ENCODE measurements around the gene TMEM8B.
A peak's percentile ranks its signal among the peaks of the same experiment; 100 is the strongest.

TMEM8B gene

DNA sequence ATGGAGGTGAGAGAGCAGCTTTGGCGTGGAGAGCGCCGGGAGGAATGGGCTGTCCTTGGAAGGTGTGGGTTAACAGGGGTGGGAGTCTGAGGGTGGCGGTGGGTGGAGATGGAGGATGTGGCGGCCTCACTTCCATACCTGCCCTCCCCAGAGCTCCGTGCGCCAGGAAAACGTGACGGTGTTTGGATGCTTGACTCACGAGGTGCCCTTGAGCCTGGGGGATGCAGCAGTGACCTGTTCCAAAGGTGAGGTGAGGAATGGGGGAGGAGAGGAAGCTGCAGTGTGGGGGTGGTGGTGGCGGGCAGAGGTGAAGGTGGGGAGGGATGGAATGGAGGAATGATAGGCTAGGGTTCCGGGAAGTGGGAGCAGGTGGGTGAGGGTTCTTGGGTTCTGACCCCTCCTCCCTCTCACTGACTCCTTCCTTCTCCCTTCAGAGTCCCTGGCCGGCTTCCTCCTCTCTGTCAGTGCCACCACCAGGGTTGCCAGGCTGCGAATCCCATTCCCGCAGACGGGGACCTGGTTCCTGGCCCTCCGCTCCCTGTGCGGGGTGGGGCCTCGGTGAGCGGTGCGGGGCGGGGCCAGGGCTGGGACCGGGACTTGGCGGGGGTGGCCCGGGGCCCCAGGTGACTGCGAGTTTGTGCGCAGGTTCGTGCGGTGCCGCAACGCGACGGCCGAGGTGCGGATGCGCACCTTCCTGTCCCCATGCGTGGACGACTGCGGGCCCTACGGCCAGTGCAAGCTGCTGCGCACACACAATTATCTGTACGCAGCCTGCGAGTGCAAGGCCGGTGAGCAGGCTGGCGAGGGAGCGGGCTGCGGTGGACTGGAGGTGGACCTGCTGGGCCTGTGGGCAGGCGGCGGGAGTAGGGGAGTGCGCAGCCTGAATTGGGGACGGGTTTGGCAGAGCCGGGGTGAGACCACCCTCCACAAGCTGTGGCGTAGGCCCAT, 17.1 kb downstream of the TMEM8B start:
- no peak for DNase-seq (ENCODE audit: low spot score)
- Histone ChIP-seq H3K36me3 (ENCODE audit: low read depth) (no peaks in the 10 kb centered on the region), H3K27me3 (ENCODE audit: insufficient read depth, poor library complexity, severe bottlenecking) (no peaks in the 10 kb centered on the region), H3K9me3 (ENCODE audit: severe bottlenecking) (no peaks in the 10 kb centered on the region), H3K4me3 (ENCODE audit: severe bottlenecking) (no peak overlapping the region), H3K4me1 (ENCODE audit: insufficient read depth, poor library complexity, severe bottlenecking) (peaks cover 8% of the 10 kb centered on the region), H3K27ac (ENCODE audit: poor library complexity, severe bottlenecking) (no peak overlapping the region)
- TF ChIP-seq, protein P1, sequence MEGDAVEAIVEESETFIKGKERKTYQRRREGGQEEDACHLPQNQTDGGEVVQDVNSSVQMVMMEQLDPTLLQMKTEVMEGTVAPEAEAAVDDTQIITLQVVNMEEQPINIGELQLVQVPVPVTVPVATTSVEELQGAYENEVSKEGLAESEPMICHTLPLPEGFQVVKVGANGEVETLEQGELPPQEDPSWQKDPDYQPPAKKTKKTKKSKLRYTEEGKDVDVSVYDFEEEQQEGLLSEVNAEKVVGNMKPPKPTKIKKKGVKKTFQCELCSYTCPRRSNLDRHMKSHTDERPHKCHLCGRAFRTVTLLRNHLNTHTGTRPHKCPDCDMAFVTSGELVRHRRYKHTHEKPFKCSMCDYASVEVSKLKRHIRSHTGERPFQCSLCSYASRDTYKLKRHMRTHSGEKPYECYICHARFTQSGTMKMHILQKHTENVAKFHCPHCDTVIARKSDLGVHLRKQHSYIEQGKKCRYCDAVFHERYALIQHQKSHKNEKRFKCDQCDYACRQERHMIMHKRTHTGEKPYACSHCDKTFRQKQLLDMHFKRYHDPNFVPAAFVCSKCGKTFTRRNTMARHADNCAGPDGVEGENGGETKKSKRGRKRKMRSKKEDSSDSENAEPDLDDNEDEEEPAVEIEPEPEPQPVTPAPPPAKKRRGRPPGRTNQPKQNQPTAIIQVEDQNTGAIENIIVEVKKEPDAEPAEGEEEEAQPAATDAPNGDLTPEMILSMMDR (IDR thresholded peaks at IDR 0.05; ENCODE audit: poor library complexity, severe bottlenecking) = no peak
- ATAC-seq (ENCODE audit: low read depth) = no peak

GRCh38 chr9:35847792-35848572, 19.0 kb downstream of the TMEM8B start:
- Histone ChIP-seq H3K36me3 (ENCODE audit: low read depth) (no peaks in the 10 kb centered on the region), H3K4me1 (ENCODE audit: insufficient read depth, poor library complexity, severe bottlenecking) (peaks cover 8% of the 10 kb centered on the region), H3K27ac (ENCODE audit: poor library complexity, severe bottlenecking) (no peak overlapping the region), H3K27me3 (ENCODE audit: insufficient read depth, poor library complexity, severe bottlenecking) (no peaks in the 10 kb centered on the region), H3K9me3 (ENCODE audit: severe bottlenecking) (no peaks in the 10 kb centered on the region), H3K4me3 (ENCODE audit: severe bottlenecking) (no peak overlapping the region)
- DNase-seq (ENCODE audit: low spot score) = no peak
- peak; percentile 99 for ATAC-seq (ENCODE audit: low read depth)
- TF ChIP-seq, protein P1 (IDR thresholded peaks at IDR 0.05; ENCODE audit: poor library complexity, severe bottlenecking) = no peak

- no peaks in the 10 kb centered on the region for H3K4me1 ChIP-seq (ENCODE audit: insufficient read depth, poor library complexity, severe bottlenecking)
- no peaks in the 10 kb centered on the region for H3K27me3 ChIP-seq (ENCODE audit: insufficient read depth, poor library complexity, severe bottlenecking)
- ATAC-seq (ENCODE audit: low read depth) (no peak), DNase-seq (ENCODE audit: low spot score) (peak; percentile 23)
- no peaks in the 10 kb centered on the region for H3K9me3 ChIP-seq (ENCODE audit: severe bottlenecking)
- TF ChIP-seq, protein P1 (IDR thresholded peaks at IDR 0.05; ENCODE audit: poor library complexity, severe bottlenecking) = no peak
- H3K27ac ChIP-seq (ENCODE audit: poor library complexity, severe bottlenecking) = no peak overlapping the region
- H3K4me3 ChIP-seq (ENCODE audit: severe bottlenecking) = no peak overlapping the region
- no peaks in the 10 kb centered on the region for H3K36me3 ChIP-seq (ENCODE audit: low read depth)
These were observed 23.3 kb downstream of the TMEM8B start for GRCh38 chr9:35852267-35852815.

DNA sequence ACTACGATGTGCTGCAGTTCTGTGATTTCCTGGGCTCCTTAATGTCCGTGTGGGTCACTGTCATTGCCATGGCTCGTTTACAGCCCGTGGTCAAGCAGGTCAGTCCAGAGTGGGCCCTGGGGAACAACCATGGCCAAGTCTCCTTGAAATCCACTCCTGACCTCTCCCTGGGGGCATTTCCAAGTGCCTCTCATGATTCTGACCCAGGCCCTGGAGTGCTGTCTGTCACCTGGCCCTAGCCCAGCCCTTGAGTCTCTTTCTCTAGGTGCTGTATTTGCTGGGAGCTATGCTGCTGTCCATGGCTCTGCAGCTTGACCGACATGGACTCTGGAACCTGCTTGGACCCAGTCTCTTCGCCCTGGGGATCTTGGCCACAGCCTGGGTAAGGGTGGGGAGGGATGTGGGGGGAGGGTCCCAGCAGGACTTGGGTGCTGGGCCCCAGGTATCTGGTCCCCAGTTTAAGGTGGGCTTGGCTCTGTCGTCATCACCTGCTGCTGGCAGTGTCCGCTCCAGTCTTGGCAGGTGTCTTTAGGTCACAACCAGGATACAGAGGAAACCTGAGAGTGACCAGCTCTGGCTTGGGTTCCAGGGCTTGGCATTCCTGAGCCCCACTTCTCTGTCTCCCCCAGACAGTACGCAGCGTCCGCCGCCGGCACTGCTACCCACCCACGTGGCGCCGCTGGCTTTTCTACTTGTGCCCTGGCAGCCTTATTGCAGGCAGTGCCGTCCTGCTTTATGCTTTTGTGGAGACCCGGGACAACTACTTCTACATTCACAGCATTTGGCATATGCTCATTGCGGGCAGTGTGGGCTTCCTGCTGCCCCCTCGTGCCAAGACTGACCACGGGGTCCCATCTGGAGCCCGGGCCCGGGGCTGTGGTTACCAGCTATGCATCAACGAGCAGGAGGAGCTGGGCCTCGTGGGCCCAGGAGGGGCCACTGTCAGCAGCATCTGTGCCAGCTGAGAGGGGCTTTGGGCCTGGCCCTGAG, 24.1 kb downstream of the TMEM8B start:
- Histone ChIP-seq H3K27me3 (ENCODE audit: insufficient read depth, poor library complexity, severe bottlenecking) (no peaks in the 10 kb centered on the region), H3K4me1 (ENCODE audit: insufficient read depth, poor library complexity, severe bottlenecking) (no peaks in the 10 kb centered on the region), H3K36me3 (ENCODE audit: low read depth) (no peaks in the 10 kb centered on the region), H3K27ac (ENCODE audit: poor library complexity, severe bottlenecking) (no peak overlapping the region), H3K9me3 (ENCODE audit: severe bottlenecking) (no peaks in the 10 kb centered on the region), H3K4me3 (ENCODE audit: severe bottlenecking) (no peak overlapping the region)
- TF ChIP-seq, protein P1 (IDR thresholded peaks at IDR 0.05; ENCODE audit: poor library complexity, severe bottlenecking) = no peak
- ATAC-seq (ENCODE audit: low read depth) = no peak
- DNase-seq (ENCODE audit: low spot score) = peak; percentile 49
